HepG2 (cell line): ENCODE results near the gene FAM120B. TPM values are rescaled to one million over a fixed set of nuclear protein-coding genes. Genes with fewer than 3 reads are reported as not detected.

ENCODE experiments used
- AKAP8 ChIP-seq: sonication (generic); formaldehyde crosslinking; IDR thresholded peaks from 2 replicates; pipeline ENCODE4 v1.5.1; 2020; ENCODE audit warnings: mild to moderate bottlenecking, missing genetic modification reagents
- ARID2 ChIP-seq: sonication (generic); formaldehyde crosslinking; IDR thresholded peaks from 2 replicates; pipeline ENCODE4 v1.8.1; 2022; ENCODE audit warnings: mild to moderate bottlenecking, missing genetic modification reagents, borderline replicate concordance
- ATRX ChIP-seq: sonication (generic); formaldehyde crosslinking; IDR thresholded peaks from 2 replicates; pipeline ENCODE4 v1.4.0; 2020; ENCODE audit warnings: missing genetic modification reagents, borderline replicate concordance
- ETS1 ChIP-seq: sonication (generic); formaldehyde crosslinking; IDR thresholded peaks from 2 replicates; pipeline ENCODE4 v1.4.0; 2020; ENCODE audit warnings: missing genetic modification reagents
- HCFC1 ChIP-seq: fragments of 150-350 bp; IDR thresholded peaks from 2 replicates; pipeline ENCODE4 v1.6.1; 2014; ENCODE audit warnings: low read depth, low read length
- HNF1A ChIP-seq, 2 experiments: sonication (generic) in 1 of 2; formaldehyde crosslinking in 1 of 2; IDR thresholded peaks; 2 replicates each; pipeline versions ENCODE4 v1.4.0 to v1.6.1; 2016 to 2020; ENCODE audit warnings: borderline replicate concordance in 1 of 2, low read depth in 1 of 2, mild to moderate bottlenecking in 1 of 2, missing genetic modification reagents in 1 of 2
- IRF9 ChIP-seq: sonication (generic); formaldehyde crosslinking; IDR thresholded peaks from 2 replicates; pipeline ENCODE4 v1.8.0; 2022; ENCODE audit warnings: missing genetic modification reagents, mild to moderate bottlenecking, borderline replicate concordance
- MLX ChIP-seq: IDR thresholded peaks from 2 replicates; pipeline ENCODE4 v1.6.1; 2016
- NCOA5 ChIP-seq: sonication (generic); formaldehyde crosslinking; IDR thresholded peaks from 2 replicates; pipeline ENCODE4 v1.4.0; 2020; ENCODE audit warnings: missing genetic modification reagents
- PLRG1 ChIP-seq: fragments of 450-650 bp; conservative IDR thresholded peaks from 2 replicates; pipeline ENCODE4 v1.6.1; 2016
- SP2 ChIP-seq: sonication (generic); formaldehyde crosslinking; IDR thresholded peaks from 2 replicates; pipeline ENCODE4 v1.5.1; 2020; ENCODE audit warnings: mild to moderate bottlenecking, missing genetic modification reagents
- TEF ChIP-seq: sonication (generic); formaldehyde crosslinking; IDR thresholded peaks from 2 replicates; pipeline ENCODE4 v1.5.0; 2020; ENCODE audit warnings: missing genetic modification reagents
- THAP8 ChIP-seq: sonication (generic); formaldehyde crosslinking; IDR thresholded peaks from 2 replicates; pipeline ENCODE4 v1.5.1; 2020; ENCODE audit warnings: missing genetic modification reagents, mild to moderate bottlenecking, borderline replicate concordance
- ZNF12 ChIP-seq: sonication (generic); formaldehyde crosslinking; IDR thresholded peaks from 2 replicates; pipeline ENCODE4 v1.5.0; 2020; ENCODE audit warnings: missing genetic modification reagents
- ZNF275 ChIP-seq: sonication (generic); formaldehyde crosslinking; IDR thresholded peaks from 2 replicates; pipeline ENCODE4 v1.8.0; 2022; ENCODE audit warnings: missing genetic modification reagents, mild to moderate bottlenecking, inconsistent platforms, borderline replicate concordance
- ZNF652 ChIP-seq: IDR thresholded peaks from 2 replicates; pipeline ENCODE4 v1.6.1; 2016; ENCODE audit warnings: low read depth, borderline replicate concordance
- ZNF75D ChIP-seq: sonication (generic); formaldehyde crosslinking; IDR thresholded peaks from 2 replicates; pipeline ENCODE4 v1.8.1; 2023; ENCODE audit warnings: missing genetic modification reagents, mild to moderate bottlenecking, borderline replicate concordance
- ZNF878 ChIP-seq: sonication (generic); formaldehyde crosslinking; IDR thresholded peaks from 2 replicates; pipeline ENCODE4 v1.8.1; 2023; ENCODE audit warnings: mild to moderate bottlenecking, missing genetic modification reagents, moderate library complexity
- polyA plus RNA-seq, 8 experiments: library from polyadenylated mRNA; depleted of rRNA in 3 of 8; stranded (reverse) in 7 of 8; unstranded in 1 of 8; fragments of >200 nt; fragmentation: Illumina TruSeq in 4 of 8; extraction: Trizol in 4 of 8; gene quantifications; 2 replicates each; pipeline versions ENCODE4 v1.2.1 to v1.2.3, GENCODE V29; 2011 to 2016; ENCODE audit warnings: low read depth in 4 of 8, missing spikeins in 1 of 8, mixed read lengths in 1 of 8; ENCODE audit not compliant: insufficient read depth in 1 of 8
- total RNA-seq, 5 experiments: library from RNA; depleted of rRNA; stranded (reverse); fragments of >200 nt; fragmentation: Illumina TruSeq; extraction: Trizol; gene quantifications; 2 replicates each; pipeline ENCODE4 v1.2.3, GENCODE V29; 2016; ENCODE audit warnings: low read depth in 1 of 5

FAM120B gene
- total and polyA plus RNA-seq, 2 of the 13 experiments (the other 11 are each of a cell fraction or from before 2014, with no cell fraction given) = 9.2 to 10.7 TPM

- TF ChIP-seq ATRX (CRISPR knock-in tag) (no peak), NCOA5 (CRISPR knock-in tag) (no peak), ZNF75D (no peak), ZNF275 (CRISPR knock-in tag) (0 out of 2 replicates have a peak, but pooled peaks have one; percentile 52), HNF1A (IDR thresholded peaks at IDR 0.05; ENCODE audit: low read depth) (no peak), HNF1A (CRISPR knock-in tag; IDR thresholded peaks at IDR 0.05; ENCODE audit: borderline replicate concordance) (no peak), ETS1 (CRISPR knock-in tag) (no peak), PLRG1 (no peak), MLX (no peak), ZNF12 (CRISPR knock-in tag) (no peak), ZNF878 (CRISPR knock-in tag) (no peak), HCFC1 (no peak), IRF9 (CRISPR knock-in tag) (no peak; the same call in 1 of the 2 replicates), ARID2 (CRISPR knock-in tag) (no peak), THAP8 (CRISPR knock-in tag) (no peak), ZNF652 (no peak), AKAP8 (CRISPR knock-in tag) (no peak), SP2 (CRISPR knock-in tag) (no peak), TEF (CRISPR knock-in tag) (no peak)
Measured at GRCh38 chr6:170295510-170296422, 10.8 kb upstream of the FAM120B start (continued).
